Stimulated activated CD8-positive, alpha-beta memory T cell treated with anti-CD3 and anti-CD28 coated beads, Interleukin-7, amount 100 ng/mL, for 1 hour (primary cell): ENCODE results near the gene WDR48.

Experiments used
- DNase-seq, 2 donors: peaks; one replicate each; pipeline ENCODE4 v3.0.0-alpha.2; 2020; ENCODE audit warnings: low read depth in 2 of 2

WDR48 gene

DNA sequence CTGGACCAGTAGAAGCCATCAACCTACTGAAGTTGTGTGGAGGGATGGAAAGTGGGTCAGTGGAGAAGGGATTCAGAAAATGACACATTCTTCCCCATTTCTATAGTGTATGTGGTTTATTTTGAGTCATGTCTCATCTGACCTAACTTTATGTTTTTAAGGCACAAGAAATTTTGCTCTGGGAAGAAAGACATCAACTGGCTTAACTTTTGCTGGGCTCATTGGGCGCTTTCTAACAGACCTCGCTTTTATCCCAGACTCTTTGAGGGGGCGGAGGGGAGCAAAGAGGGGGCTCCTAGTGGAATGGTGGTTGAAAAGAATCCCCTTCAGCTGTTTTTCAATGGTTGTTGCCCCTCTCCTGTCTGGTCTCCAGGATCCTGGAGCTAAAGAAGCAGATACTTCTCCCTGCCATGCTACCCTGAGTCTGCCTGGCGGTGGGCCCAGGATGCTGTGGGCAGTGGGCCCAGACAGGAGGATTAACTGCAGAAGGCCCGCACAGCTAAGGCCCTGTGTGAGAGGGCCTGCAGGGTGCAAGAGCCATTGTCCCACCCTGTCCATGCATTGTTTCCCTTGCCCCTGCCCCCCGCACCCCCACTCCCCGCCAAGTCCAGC, 87.1 kb downstream of the WDR48 start:
- no peak for DNase-seq

DNA sequence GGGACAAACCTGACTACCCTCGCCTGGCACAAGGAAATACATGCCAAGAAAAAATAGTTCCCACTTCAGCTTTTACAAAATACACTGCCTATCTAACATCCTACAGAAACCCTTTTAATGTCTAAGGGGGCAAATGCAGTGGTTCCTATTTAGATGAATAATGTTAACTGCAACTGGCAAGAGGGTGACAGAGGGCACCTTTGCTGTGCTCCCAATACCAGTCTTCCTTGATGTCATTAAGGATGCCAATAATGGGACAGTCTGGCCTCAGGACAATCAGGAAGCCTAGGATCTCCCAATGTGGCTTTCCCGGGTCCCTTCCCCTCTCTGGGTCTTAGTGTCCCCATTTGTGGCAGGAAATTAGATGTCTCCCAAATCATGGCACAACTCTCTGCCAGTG, 87.6 kb downstream of the WDR48 start:
- DNase-seq, result no peak

DNA sequence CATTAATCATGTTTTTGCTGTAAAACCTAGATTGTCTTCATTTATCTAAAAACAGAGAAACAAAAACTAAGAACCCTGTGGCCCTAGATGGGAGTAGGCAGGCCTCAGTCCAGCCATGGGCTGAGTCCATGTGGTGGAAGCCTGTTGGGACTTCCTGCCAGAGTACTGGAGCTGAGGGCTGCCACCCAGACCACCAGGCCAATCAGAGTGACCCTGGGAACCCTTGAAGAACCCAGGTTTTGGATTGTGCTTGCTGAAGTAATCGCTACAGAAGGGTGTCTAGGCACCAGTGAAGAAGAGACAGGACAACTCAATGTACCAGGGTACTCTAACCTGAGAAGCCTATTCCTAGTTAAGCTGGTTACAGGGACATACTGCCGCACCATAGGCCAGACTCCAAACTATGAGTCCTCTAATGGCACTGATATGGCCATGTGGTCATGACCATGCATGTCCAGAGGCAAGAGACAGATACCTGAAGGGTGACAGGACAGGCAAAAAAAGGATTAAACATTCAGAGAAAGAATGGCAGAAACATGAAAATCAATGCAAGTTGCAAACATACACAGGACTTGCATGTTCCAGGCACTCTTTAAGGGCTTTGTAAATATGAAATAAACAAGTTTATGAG, 88.6 kb downstream of the WDR48 start:
- DNase-seq, result no peak

DNA sequence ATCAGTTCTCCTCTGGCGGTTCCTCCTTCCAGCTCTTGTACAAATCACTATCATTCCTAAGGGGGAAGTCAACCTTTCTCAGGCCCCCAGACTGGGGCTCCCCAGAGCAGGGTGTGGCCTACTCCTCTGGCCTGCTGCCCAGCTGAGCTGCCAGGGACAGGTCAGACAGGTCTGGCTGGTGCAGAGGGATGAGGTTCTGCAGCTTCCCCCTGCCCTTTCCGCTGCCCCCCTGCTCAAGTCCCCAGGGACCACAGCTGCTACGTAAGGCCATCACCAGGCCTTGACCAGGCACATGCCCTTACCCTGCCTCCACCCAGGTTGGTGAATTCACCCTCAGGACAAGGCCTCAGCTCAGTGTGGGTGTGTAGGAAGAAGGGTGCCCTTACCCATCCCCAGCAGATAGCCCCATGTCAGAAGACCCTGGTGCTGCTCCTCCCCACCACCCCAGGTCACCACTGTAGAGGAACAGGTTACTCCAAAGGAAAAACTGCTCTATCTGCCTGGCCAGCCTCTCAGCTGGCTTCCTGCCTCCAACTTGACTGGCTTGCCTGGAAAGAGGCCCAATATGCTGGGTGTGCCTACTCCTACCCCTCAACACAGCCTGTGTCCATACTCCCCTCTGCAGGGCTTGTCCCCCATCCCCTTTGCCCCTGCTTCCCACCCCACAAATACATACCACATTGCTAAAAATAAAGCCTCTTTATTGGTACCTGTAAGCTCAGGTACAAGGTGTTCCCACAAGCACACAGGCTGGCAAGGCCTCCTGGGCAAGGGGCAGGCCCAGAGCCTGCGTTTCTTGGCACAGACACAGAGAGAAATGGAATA, 89.6 kb downstream of the WDR48 start:
- no peak for DNase-seq

DNA sequence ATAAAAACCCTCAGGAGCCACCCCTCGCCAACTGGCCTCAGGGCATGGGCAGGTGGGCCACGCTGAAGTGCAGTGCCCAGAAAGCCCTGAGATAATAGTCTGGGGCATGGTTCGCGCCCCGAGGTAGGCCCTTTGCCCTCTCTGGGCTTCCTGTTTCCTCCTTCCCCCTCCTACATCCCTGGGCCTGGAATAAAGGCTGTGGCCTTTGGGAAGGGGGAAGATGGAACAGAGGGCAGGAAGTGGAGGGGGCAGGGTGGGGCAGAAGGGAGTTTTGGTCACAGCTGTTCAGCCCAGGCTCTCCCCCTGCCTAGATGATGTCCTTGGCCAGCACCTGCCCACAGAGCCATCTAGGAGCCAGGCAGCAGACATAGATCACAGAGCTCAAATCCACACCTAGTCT, 90.3 kb downstream of the WDR48 start:
- DNase-seq, result no peak

DNA sequence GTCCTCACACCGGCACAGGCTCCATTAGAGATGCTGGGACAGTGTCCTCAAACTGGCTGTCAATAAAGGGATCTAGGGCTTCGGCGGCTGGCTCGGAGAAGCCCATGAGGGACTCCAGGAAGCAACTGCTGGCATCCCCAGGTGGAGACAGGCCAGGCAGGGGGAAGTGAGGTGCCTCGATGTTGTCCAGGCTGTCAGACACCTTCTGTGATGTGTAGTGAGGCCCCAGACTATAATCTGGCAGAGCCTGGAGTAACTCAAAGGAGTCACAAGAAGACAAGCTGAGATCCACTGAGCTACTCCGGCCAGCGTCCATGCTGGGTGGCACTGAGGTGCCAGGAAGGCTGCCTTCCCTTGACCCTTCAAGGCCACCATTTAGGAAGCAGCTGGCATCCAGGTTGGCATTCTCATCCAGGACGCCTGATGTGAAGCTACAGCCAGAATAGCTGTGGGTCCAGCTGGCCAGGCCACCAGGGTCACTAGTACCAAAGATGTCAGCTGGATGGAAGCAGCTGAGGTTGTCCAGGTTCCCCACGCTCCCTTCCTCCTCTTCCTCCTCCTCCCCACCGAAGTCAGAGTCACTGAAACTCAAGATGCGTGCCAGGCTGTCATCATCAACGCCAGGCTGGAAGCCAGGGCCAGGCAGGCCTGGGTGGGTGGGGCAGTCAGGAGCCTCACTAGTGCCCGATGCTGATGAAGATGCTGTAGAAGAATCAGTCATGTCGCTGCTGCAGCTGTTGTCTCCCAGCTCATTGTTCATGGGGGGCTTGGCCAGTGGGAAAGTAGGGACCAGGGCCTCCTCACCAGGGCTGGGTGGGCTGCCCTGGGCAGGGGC, 91.5 kb downstream of the WDR48 start:
- DNase-seq, result no peak

DNA sequence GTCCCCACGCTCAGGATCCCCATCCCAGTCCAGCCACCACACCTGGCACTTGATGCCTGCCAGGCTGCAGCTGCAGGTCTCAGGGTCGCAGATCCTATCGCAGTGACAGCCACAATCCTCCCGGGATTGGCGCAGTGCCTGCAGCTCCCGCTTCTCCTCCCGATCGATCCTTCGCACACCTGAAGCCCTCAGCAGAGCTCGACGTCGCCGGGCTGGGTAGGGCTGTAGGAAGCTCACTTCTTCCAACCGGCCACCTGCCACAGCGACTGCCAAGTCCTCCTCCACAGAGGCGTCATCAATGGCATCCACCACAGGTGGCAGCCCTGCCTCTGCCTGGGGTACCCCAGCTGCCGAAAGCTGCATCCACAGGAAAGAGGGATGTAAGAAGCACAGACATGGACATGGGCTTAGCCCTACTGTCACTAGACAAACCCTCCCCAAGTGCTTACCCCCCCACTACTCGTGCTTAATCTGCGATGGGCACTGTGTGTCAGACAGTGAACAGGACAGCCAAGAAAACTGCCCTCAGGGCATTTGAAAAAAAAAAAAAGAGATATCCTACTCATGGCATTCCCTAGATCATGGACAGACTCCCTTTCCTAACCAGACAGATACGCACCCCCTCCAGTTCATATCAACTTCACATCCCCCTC, 92.4 kb downstream of the WDR48 start:
- no peak for DNase-seq

DNA sequence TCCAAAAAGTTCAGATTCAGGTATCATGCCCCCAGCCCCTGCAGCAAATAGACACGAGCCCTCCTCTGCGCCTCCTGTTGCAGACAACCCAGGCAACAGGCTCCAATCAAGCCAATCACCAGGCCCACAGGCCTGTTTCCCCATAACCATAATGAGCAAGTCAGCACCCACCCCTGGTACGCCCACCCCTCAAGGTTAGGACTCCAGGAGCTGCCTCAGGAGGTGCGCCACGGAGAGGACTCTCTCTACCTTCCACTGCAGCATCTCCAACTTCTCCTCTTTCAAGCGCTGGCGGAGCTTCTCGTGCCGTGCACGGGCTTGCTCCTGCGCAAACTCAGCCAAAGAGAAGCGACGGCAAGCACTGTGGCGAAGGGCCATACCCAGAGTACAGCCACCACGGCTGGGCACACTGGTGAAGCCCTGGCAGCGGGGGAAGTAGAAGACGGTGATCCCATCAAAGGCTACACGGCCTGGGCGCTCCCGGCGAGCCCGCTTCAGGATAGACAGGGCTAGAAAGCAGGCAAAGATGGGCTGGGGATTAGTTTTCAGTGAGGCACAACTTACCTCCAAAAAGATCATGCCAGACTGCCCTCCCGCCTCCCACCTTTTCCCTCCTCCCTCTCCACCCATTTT, 93.0 kb downstream of the WDR48 start:
- DNase-seq, result no peak

DNA sequence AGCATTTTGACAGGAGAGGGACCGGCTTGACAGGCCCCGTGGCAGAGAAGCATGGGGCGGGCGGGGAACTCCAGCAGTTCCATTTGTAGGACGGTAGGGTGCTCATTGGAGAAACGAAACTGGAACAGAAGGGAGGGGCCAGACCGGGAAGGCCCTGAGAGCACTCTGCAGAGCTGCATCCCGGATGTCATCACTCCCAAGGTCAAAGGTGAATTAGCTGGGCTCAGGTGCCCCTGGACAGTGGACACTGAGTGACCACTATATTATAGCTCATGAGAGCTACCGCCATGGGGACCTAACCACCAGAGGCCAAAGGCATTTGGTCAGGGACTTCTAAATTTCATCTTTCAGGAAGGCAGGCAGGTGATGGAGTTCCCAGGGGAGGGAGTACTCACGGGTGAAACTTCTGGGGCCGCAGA, 94.3 kb downstream of the WDR48 start:
- DNase-seq, result no peak
